Measurements from ENCODE around the gene NPIPA8.
"Not testable (repeated sequence)": the region's sequence is repeated elsewhere in the genome, so short reads cannot be mapped to it uniquely, and the experiment has no call there.

NPIPA8 gene

DNA sequence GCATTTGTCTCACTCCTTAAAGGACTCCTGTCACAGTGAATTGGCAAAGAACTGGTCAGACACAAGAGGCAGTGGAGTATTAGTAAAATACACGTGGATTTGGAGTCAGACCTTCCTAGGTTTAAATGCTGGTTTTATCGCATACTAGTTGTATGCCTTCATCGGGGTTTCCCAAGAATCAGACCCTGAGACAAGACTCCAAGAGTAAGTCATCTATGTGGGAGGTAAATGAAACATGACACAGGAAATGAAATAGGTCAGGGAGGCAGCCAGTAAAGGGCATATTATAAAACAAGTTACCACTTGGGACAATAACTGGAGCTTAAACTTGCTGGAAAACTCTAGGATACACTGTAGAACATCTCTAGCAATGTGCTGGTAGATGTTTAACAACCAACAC lies 59.8 kb downstream of the NPIPA8 start:
- DNase-seq (ENCODE audit: low read depth) = not testable (repeated sequence)

DNA sequence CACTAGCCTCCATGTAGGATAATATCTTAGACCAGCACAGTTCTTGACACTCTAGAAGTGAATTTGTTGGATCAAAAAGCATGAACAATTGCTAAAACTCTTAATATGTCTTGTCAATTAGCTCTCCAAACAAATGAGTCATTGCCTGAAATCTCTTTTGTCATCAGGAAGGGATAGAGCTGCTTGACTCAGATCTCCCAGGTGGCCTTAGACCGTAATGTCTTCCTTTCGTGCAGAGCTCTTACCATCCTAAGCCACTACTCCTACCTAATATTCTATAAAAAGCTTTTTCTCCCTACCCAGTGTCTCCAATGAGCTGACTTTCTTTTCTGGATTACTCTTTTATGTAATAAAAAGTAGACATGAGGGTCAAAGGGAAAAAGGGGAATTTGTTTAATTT lies 66.4 kb downstream of the NPIPA8 start:
- DNase-seq (ENCODE audit: low read depth) = not testable (repeated sequence)
